Coronary artery (tissue), 2 donors: Measurements from ENCODE around the gene KDM2A.

Experiments
- DNase-seq: peaks from one replicate; pipeline ENCODE4 v3.0.0-alpha.2; 2017; ENCODE audit warnings: low spot score
- H3K27ac ChIP-seq, 2 donors: fragments of 200-600 bp; sonication (generic); one replicate each; pipeline ENCODE4 v1.5.1; 2016 to 2019
- H3K4me3 ChIP-seq: fragments of 200-600 bp; sonication (generic); 2 replicates; pipeline ENCODE4 v1.5.1; 2016; ENCODE audit warnings: mild to moderate bottlenecking, moderate library complexity
- CTCF ChIP-seq: fragments of 200-600 bp; sonication (generic); IDR thresholded peaks from one replicate; pipeline ENCODE4 v1.5.1; 2019; ENCODE audit warnings: antibody characterized with exemption

Gene KDM2A

GRCh38 chr11:67283481-67283963 lies 164.5 kb downstream of the KDM2A start:
- H3K4me3 ChIP-seq, result no peak overlapping the region
- no peak for TF ChIP-seq CTCF
- H3K27ac ChIP-seq, result peak overlapping the region in 1 of 2 donors; percentile 80
- DNase-seq, result no peak

GRCh38 chr11:67284811-67285540 lies 165.9 kb downstream of the KDM2A start:
- peak overlapping the region in 1 of 2 donors; percentile 95 for H3K27ac ChIP-seq
- TF ChIP-seq CTCF, result no peak
- DNase-seq, result no peak

GRCh38 chr11:67285541-67286498 lies 166.8 kb downstream of the KDM2A start:
- DNase-seq, result no peak
- H3K4me3 ChIP-seq, result no peak overlapping the region
- peak overlapping the region; percentile 68 to 95 for H3K27ac ChIP-seq
- TF ChIP-seq CTCF, result no peak

More at GRCh38 chr11:67284811-67285540, 165.9 kb downstream of the KDM2A start:
- H3K4me3 ChIP-seq, result no peak overlapping the region

- Histone ChIP-seq H3K4me3 (no peak overlapping the region), H3K27ac (peak overlapping the region; percentile 68 to 95)
- TF ChIP-seq CTCF, result no peak
- DNase-seq, result no peak
Observed at GRCh38 chr11:67286621-67287333, 167.7 kb downstream of the KDM2A start.

GRCh38 chr11:67287355-67288197 lies 168.5 kb downstream of the KDM2A start:
- DNase-seq, result no peak
- peak overlapping the region; percentile 68 to 95 for H3K27ac ChIP-seq
- no peak for TF ChIP-seq CTCF
- H3K4me3 ChIP-seq, result peak overlapping the region; percentile 93

- DNase-seq, result no peak
Observed at GRCh38 chr11:67288198-67288451, 169.1 kb downstream of the KDM2A start.

More at GRCh38 chr11:67288198-67288451, 169.1 kb downstream of the KDM2A start:
- H3K4me3 ChIP-seq, result peak overlapping the region; percentile 93
- H3K27ac ChIP-seq, result peak overlapping the region; percentile 68 to 95
- TF ChIP-seq CTCF, result no peak
